HepG2 (cell line): ENCODE measurements around the gene ARHGAP5. TPM values are rescaled to one million over a fixed set of nuclear protein-coding genes. Genes with fewer than 3 reads are reported as not detected.

Experiments used
- FOXP1 ChIP-seq, 2 experiments: fragments of 450-650 bp in 1 of 2; IDR thresholded peaks; 2 replicates each; pipeline ENCODE4 v1.6.1; 2017 to 2018; ENCODE audit warnings: antibody characterized with exemption in 1 of 2
- HIVEP1 ChIP-seq: sonication (generic); formaldehyde crosslinking; IDR thresholded peaks from 2 replicates; pipeline ENCODE4 v1.4.0; 2020; ENCODE audit warnings: mild to moderate bottlenecking, missing genetic modification reagents
- MTA1 ChIP-seq: sonication (generic); formaldehyde crosslinking; IDR thresholded peaks from 2 replicates; pipeline ENCODE4 v1.4.0; 2020; ENCODE audit warnings: missing genetic modification reagents, mild to moderate bottlenecking, borderline replicate concordance
- MZF1 ChIP-seq: sonication (generic); formaldehyde crosslinking; IDR thresholded peaks from 2 replicates; pipeline ENCODE4 v1.8.1; 2023; ENCODE audit warnings: mild to moderate bottlenecking, missing genetic modification reagents, borderline replicate concordance
- NR2C2 ChIP-seq: sonication (generic); formaldehyde crosslinking; IDR thresholded peaks from 2 replicates; pipeline ENCODE4 v1.4.0; 2020; ENCODE audit warnings: missing genetic modification reagents, mild to moderate bottlenecking, moderate library complexity, borderline replicate concordance
- PHF21A ChIP-seq: sonication (generic); formaldehyde crosslinking; IDR thresholded peaks from 2 replicates; pipeline ENCODE4 v1.5.0; 2020; ENCODE audit warnings: mild to moderate bottlenecking, missing genetic modification reagents
- RBM22 ChIP-seq: fragments of 200-400 bp; formaldehyde crosslinking; optimal IDR thresholded peaks from 2 replicates; pipeline ENCODE3; 2017; ENCODE audit warnings: mild to moderate bottlenecking, low read length, moderate library complexity
- SCMH1 ChIP-seq: sonication (generic); formaldehyde crosslinking; IDR thresholded peaks from 2 replicates; pipeline ENCODE4 v1.9.0; 2021; ENCODE audit warnings: missing genetic modification reagents, mild to moderate bottlenecking, borderline replicate concordance
- TBL1XR1 ChIP-seq: fragments of 150-350 bp; IDR thresholded peaks from 2 replicates; pipeline ENCODE4 v1.6.1; 2014; ENCODE audit warnings: borderline replicate concordance, low read length; ENCODE audit not compliant: partially characterized antibody
- TOPORS ChIP-seq: sonication (generic); formaldehyde crosslinking; IDR thresholded peaks from 2 replicates; pipeline ENCODE4 v1.8.0; 2023; ENCODE audit warnings: mild to moderate bottlenecking, missing genetic modification reagents
- YY1 ChIP-seq: IDR thresholded peaks from 2 replicates; pipeline ENCODE4 v1.6.1; 2011; ENCODE audit warnings: low read length, low read depth, moderate library complexity, mild to moderate bottlenecking; ENCODE audit not compliant: insufficient read depth, insufficient replicate concordance
- ZFP36L2 ChIP-seq: sonication (generic); formaldehyde crosslinking; IDR thresholded peaks from 2 replicates; pipeline ENCODE4 v1.4.0; 2020; ENCODE audit warnings: missing genetic modification reagents
- ZNF510 ChIP-seq: sonication (generic); formaldehyde crosslinking; IDR thresholded peaks from 2 replicates; pipeline ENCODE4 v1.4.0; 2020; ENCODE audit warnings: low read depth, mild to moderate bottlenecking, missing genetic modification reagents
- polyA plus RNA-seq, 8 experiments: library from polyadenylated mRNA; depleted of rRNA in 3 of 8; stranded (reverse) in 7 of 8; unstranded in 1 of 8; fragments of >200 nt; fragmentation: Illumina TruSeq in 4 of 8; extraction: Trizol in 4 of 8; gene quantifications; 2 replicates each; pipeline versions ENCODE4 v1.2.1 to v1.2.3, GENCODE V29; 2011 to 2016; ENCODE audit warnings: low read depth in 4 of 8, missing spikeins in 1 of 8, mixed read lengths in 1 of 8; ENCODE audit not compliant: insufficient read depth in 1 of 8
- total RNA-seq, 5 experiments: library from RNA; depleted of rRNA; stranded (reverse); fragments of >200 nt; fragmentation: Illumina TruSeq; extraction: Trizol; gene quantifications; 2 replicates each; pipeline ENCODE4 v1.2.3, GENCODE V29; 2016; ENCODE audit warnings: low read depth in 1 of 5
- TF ChIP-seq, protein P1 (sequence below): sonication (generic); formaldehyde crosslinking; IDR thresholded peaks from 2 replicates; pipeline ENCODE4 v1.5.0; 2020; ENCODE audit warnings: mild to moderate bottlenecking, missing genetic modification reagents, borderline replicate concordance
- TF ChIP-seq, protein P2 (sequence below): sonication (generic); formaldehyde crosslinking; IDR thresholded peaks from 2 replicates; pipeline ENCODE4 v1.4.0; 2020; ENCODE audit warnings: low read depth, mild to moderate bottlenecking, missing genetic modification reagents
- TF ChIP-seq, protein P3 (sequence below): sonication (generic); formaldehyde crosslinking; IDR thresholded peaks from 2 replicates; pipeline ENCODE4 v1.4.0; 2020; ENCODE audit warnings: missing genetic modification reagents
- TF ChIP-seq, protein P4 (sequence below): sonication (generic); formaldehyde crosslinking; IDR thresholded peaks from 2 replicates; pipeline ENCODE4 v1.4.0; 2020; ENCODE audit warnings: low read depth, missing genetic modification reagents

ARHGAP5 gene
- total and polyA plus RNA-seq, 2 of the 13 experiments (the other 11 are each of a cell fraction or from before 2014, with no cell fraction given): 33.7 to 144 TPM

DNA sequence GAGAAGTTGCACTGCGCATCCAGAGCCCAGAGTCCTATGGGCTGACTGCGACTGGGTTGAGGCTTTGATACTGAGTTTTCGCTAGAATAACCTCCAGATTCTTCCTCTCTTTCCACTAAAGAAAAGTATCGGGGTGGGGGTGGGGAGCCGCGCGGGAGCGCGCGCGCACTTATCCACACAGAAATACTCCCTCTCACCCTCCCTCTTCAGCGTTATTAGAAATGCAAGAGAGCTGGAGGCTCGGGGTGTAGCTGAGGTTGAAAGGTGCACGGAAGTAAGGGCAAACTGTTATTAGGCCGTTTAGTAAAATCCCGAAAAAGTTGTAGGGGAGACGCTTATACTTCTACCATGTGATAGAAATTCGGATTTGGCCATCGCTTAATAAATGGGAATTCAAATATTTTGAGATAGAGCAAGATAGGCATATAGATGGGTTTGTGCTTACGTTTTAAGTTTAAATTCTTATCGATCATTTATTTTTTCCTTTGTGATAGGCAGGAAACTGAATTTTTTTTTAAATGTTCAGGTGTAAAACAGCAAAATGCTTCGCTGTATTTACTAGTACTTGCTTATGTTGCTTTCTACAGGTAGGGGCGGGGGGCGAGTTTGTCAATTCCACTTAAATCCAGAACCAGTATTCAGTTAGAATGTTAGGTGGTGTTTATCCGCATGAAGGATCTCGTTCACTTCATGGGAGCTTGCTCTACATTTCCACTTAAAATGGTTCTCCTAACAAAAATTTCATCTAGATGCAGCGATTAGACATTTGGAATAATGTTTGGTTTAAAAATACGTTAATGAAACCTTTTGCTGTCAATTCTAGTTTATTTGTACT is 1.1 kb downstream of the ARHGAP5 start (continued):
- TF ChIP-seq, protein P1, sequence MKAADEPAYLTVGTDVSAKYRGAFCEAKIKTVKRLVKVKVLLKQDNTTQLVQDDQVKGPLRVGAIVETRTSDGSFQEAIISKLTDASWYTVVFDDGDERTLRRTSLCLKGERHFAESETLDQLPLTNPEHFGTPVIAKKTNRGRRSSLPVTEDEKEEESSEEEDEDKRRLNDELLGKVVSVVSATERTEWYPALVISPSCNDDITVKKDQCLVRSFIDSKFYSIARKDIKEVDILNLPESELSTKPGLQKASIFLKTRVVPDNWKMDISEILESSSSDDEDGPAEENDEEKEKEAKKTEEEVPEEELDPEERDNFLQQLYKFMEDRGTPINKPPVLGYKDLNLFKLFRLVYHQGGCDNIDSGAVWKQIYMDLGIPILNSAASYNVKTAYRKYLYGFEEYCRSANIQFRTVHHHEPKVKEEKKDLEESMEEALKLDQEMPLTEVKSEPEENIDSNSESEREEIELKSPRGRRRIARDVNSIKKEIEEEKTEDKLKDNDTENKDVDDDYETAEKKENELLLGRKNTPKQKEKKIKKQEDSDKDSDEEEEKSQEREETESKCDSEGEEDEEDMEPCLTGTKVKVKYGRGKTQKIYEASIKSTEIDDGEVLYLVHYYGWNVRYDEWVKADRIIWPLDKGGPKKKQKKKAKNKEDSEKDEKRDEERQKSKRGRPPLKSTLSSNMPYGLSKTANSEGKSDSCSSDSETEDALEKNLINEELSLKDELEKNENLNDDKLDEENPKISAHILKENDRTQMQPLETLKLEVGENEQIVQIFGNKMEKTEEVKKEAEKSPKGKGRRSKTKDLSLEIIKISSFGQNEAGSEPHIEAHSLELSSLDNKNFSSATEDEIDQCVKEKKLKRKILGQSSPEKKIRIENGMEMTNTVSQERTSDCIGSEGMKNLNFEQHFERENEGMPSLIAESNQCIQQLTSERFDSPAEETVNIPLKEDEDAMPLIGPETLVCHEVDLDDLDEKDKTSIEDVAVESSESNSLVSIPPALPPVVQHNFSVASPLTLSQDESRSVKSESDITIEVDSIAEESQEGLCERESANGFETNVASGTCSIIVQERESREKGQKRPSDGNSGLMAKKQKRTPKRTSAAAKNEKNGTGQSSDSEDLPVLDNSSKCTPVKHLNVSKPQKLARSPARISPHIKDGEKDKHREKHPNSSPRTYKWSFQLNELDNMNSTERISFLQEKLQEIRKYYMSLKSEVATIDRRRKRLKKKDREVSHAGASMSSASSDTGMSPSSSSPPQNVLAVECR: no peak
- no peak for TF ChIP-seq TOPORS (CRISPR knock-in tag)
- no peak for TF ChIP-seq MZF1 (CRISPR knock-in tag)
- TF ChIP-seq NR2C2 (CRISPR knock-in tag): no peak
- peak; percentile 6; the same call in 1 of the 2 replicates for TF ChIP-seq ZNF510 (CRISPR knock-in tag)
- TF ChIP-seq, protein P2, sequence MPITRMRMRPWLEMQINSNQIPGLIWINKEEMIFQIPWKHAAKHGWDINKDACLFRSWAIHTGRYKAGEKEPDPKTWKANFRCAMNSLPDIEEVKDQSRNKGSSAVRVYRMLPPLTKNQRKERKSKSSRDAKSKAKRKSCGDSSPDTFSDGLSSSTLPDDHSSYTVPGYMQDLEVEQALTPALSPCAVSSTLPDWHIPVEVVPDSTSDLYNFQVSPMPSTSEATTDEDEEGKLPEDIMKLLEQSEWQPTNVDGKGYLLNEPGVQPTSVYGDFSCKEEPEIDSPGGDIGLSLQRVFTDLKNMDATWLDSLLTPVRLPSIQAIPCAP (CRISPR knock-in tag): no peak
- no peak for TF ChIP-seq MTA1 (CRISPR knock-in tag)
- TF ChIP-seq YY1: peak; percentile 11
- TF ChIP-seq, protein P3, sequence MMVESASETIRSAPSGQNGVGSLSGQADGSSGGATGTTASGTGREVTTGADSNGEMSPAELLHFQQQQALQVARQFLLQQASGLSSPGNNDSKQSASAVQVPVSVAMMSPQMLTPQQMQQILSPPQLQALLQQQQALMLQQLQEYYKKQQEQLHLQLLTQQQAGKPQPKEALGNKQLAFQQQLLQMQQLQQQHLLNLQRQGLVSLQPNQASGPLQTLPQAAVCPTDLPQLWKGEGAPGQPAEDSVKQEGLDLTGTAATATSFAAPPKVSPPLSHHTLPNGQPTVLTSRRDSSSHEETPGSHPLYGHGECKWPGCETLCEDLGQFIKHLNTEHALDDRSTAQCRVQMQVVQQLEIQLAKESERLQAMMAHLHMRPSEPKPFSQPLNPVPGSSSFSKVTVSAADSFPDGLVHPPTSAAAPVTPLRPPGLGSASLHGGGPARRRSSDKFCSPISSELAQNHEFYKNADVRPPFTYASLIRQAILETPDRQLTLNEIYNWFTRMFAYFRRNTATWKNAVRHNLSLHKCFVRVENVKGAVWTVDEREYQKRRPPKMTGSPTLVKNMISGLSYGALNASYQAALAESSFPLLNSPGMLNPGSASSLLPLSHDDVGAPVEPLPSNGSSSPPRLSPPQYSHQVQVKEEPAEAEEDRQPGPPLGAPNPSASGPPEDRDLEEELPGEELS (CRISPR knock-in tag): 0 out of 2 replicates have a peak, but pooled peaks have one; percentile 9
- TF ChIP-seq, protein P4, sequence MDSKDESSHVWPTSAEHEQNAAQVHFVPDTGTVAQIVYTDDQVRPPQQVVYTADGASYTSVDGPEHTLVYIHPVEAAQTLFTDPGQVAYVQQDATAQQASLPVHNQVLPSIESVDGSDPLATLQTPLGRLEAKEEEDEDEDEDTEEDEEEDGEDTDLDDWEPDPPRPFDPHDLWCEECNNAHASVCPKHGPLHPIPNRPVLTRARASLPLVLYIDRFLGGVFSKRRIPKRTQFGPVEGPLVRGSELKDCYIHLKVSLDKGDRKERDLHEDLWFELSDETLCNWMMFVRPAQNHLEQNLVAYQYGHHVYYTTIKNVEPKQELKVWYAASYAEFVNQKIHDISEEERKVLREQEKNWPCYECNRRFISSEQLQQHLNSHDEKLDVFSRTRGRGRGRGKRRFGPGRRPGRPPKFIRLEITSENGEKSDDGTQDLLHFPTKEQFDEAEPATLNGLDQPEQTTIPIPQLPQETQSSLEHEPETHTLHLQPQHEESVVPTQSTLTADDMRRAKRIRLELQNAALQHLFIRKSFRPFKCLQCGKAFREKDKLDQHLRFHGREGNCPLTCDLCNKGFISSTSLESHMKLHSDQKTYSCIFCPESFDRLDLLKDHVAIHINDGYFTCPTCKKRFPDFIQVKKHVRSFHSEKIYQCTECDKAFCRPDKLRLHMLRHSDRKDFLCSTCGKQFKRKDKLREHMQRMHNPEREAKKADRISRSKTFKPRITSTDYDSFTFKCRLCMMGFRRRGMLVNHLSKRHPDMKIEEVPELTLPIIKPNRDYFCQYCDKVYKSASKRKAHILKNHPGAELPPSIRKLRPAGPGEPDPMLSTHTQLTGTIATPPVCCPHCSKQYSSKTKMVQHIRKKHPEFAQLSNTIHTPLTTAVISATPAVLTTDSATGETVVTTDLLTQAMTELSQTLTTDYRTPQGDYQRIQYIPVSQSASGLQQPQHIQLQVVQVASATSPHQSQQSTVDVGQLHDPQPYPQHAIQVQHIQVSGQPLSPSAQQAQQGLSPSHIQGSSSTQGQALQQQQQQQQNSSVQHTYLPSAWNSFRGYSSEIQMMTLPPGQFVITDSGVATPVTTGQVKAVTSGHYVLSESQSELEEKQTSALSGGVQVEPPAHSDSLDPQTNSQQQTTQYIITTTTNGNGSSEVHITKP: peak; percentile 47
- TF ChIP-seq PHF21A (CRISPR knock-in tag): peak; percentile 74
- no peak for TF ChIP-seq FOXP1 (IDR thresholded peaks at IDR 0.05)
- TF ChIP-seq FOXP1 (CRISPR knock-in tag; IDR thresholded peaks at IDR 0.05): peak; percentile 15; the same call in 1 of the 2 replicates
- TF ChIP-seq ZFP36L2: no peak; the same call in 1 of the 2 replicates
- peak; percentile 10 for TF ChIP-seq TBL1XR1
- TF ChIP-seq HIVEP1 (CRISPR knock-in tag): no peak
- peak; percentile 74 for TF ChIP-seq RBM22
- TF ChIP-seq SCMH1 (CRISPR knock-in tag): no peak
